Lower leg skin (tissue), 4 donors: ENCODE data around the gene TPRG1L. TPM values are rescaled to one million over a fixed set of nuclear protein-coding genes. Genes with fewer than 3 reads are reported as not detected.

Experiments used
- DNase-seq, 2 donors: peaks; one replicate each; pipeline ENCODE4 v3.0.0-alpha.2; 2019; ENCODE audit warnings: low spot score in 2 of 2
- H3K4me3 ChIP-seq: fragments of 200-600 bp; sonication (generic); 2 replicates; pipeline ENCODE4 v1.5.1; 2017; ENCODE audit warnings: mild to moderate bottlenecking, low read depth; ENCODE audit not compliant: poor library complexity, severe bottlenecking
- POLR2A ChIP-seq, 2 donors: fragments of 450-650 bp; IDR thresholded peaks; one replicate each; pipeline ENCODE4 v1.6.1; 2016 to 2017; ENCODE audit warnings: antibody characterized with exemption in 2 of 2, mild to moderate bottlenecking in 1 of 2, moderate library complexity in 1 of 2
- WGBS, 2 donors: methylation state at CpG; one replicate each; pipeline ENCODE4 v1.1.5; 2018; 5-methylcytosine and 5-hydroxymethylcytosine counted together
- intact Hi-C: fragments of 100-400 bp; cut with DNase I; formaldehyde crosslinking; loops from one replicate; pipeline ENCODE4 v1.15.0; 2023; ENCODE audit warnings: low total_unique reads
- total RNA-seq, 4 donors: library from RNA; depleted of rRNA; stranded (reverse); fragments of >200 nt; gene quantifications; one replicate each; pipeline ENCODE4 v1.1.0, GENCODE V29; 2016
- TF ChIP-seq, protein P1 (sequence below), 3 donors: fragments of 450-650 bp; IDR thresholded peaks; one replicate each; pipeline ENCODE4 v1.5.1; 2016; ENCODE audit warnings: antibody characterized with exemption in 3 of 3, mild to moderate bottlenecking in 3 of 3, moderate library complexity in 2 of 3

The TPRG1L gene
- total RNA-seq, 4 donors from 2014 or later: 44.1 to 54.3 (median 52.2) TPM

DNA sequence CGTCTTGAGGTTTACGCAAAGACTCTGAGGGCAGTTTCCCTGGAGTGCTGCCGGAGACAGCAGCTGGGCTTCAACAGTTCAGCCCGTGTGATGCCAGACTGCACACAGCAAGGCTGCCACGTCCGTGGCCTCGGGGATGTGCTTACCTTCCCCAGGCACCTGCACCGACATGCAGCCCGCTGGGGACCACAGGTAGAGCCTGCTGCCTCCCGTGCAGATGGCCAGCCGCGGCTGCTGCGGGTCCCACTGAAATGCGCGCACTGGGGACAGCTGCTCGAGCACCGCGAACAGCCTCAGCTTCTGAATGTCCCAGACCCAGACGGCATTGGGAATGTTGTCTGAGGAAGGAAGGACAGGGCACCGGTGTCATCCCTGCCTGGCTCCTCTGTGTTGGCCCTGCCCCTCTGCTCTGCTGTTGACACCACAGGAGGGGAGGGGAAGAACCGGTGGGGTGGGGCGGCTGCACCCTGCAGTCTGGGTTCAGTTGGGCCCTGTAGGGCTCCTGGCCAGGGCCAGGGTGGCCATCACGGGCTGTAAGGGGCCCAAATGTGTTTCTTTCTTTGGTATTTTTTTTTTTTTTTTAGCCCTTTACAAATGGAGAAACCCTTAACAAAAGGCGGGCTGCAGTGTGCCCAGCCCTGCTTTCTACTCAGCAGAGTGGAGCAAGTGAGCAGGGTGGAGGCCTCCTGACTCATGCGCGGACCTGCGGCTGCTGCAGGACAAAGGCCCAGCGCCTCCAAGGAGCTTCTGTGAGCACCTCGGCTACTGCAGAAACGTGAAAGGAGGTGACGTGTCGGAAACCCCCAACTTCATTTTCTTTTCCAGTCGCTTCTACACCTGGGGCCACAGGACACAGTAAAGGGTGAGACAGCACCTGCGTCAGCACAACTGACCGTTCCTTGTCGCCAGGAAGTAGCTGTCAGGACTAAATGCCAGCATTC lies 6.8 kb downstream of the TPRG1L start:
- DNase-seq: no peak
- intact Hi-C loops: no loop called here
- 87% methylated on average over 21 to 36 of the region's 36 CpGs for WGBS, 2 donors
- TF ChIP-seq, protein P1, sequence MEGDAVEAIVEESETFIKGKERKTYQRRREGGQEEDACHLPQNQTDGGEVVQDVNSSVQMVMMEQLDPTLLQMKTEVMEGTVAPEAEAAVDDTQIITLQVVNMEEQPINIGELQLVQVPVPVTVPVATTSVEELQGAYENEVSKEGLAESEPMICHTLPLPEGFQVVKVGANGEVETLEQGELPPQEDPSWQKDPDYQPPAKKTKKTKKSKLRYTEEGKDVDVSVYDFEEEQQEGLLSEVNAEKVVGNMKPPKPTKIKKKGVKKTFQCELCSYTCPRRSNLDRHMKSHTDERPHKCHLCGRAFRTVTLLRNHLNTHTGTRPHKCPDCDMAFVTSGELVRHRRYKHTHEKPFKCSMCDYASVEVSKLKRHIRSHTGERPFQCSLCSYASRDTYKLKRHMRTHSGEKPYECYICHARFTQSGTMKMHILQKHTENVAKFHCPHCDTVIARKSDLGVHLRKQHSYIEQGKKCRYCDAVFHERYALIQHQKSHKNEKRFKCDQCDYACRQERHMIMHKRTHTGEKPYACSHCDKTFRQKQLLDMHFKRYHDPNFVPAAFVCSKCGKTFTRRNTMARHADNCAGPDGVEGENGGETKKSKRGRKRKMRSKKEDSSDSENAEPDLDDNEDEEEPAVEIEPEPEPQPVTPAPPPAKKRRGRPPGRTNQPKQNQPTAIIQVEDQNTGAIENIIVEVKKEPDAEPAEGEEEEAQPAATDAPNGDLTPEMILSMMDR (IDR thresholded peaks at IDR 0.05): no peak
- TF ChIP-seq POLR2A (IDR thresholded peaks at IDR 0.05): no peak
- H3K4me3 ChIP-seq: no peak overlapping the region

DNA sequence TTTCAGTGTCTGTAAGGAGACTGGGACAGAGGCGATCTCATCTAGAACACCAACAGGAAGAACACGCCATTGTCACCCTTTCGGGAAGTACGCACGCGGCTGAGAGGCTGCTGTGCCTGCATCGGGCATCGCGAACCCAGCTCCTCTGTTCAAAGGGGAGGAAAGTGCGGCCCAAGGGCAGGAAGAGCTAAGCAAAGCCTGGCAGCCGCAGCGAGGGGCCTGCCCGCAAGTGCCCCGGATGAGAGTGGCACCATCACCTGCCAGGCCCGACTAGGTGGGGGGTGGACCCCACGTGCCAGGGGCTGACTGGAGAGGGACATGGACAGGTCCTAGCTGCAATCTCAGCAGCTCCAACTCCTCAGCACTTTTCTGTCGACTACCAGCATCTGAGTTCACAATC lies 7.5 kb downstream of the TPRG1L start:
- 90 to 94% methylated on average over 17 of the region's 17 CpGs for WGBS, 2 donors
- DNase-seq: no peak
- TF ChIP-seq POLR2A (IDR thresholded peaks at IDR 0.05): no peak
- TF ChIP-seq, protein P1 (IDR thresholded peaks at IDR 0.05): no peak
- H3K4me3 ChIP-seq: no peak overlapping the region
- intact Hi-C loops: no loop called here

DNA sequence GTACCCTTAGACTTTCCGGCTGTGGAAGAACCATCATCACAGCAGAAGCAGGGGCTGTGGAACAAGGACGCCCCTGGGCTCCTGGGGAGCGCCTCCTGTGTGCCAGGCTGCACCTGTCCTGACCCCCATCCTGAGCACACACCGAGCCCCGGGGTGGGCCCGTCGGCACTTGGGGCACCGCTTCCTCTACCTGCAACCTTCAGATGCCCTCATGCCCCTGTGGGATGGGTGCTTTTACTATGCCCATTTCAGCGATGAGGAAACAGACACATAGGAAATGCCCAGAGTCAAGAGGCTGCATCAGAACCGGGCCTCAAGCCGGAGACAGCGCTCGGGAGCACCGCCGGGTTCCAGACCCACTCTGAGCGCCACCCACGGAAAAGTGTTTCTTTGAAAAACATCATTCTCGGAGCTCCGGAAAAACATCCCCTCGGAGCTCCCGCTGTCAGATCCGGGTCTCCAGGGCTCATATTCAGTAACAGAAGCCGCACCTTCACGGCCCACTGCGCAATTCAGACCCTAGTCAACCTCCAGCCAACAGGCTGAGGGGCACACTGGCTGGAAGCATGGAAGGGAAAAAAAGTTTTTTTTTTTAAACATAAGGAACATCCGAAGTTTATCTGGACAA lies 8.0 kb downstream of the TPRG1L start:
- intact Hi-C loops: no loop called here
- TF ChIP-seq POLR2A (IDR thresholded peaks at IDR 0.05): no peak
- TF ChIP-seq, protein P1 (IDR thresholded peaks at IDR 0.05): no peak
- H3K4me3 ChIP-seq: no peak overlapping the region
- no peak for DNase-seq
- 94 to 95% methylated on average over 25 to 26 of the region's 26 CpGs for WGBS, 2 donors

DNA sequence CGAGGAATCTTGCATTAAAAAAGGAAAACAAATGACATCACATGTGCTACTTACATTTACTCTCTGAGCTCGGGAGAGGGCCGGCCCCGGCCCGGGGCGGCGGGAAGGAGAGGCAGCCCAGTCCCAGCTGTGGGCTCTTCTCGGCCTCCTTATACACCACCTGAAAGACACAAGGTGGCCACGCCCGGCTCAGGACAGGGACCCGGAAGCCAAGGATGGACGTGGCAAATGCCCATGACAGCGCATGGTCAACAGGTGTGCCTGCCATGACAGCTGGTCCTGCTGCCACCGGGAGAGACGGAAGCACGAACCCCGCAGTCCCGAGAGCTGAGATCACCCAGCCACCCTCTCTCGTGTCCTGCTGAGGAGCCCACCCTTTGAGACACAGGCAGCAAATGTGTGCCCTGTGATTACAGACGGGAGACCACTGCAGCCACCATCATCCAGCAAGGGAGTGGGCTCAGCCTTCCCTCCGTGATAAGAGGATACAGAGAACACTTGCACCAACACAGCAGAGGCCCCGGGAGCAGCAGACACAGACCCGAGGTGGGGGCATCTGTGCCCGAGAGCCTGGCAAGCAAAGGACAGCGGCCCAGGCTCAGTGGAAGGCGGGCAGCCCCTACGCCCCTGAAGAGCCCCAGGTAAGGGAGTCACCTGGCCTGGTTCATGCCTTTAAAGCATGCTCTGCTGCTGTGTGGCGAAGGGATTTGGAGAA lies 8.7 kb downstream of the TPRG1L start:
- TF ChIP-seq, protein P1 (IDR thresholded peaks at IDR 0.05): no peak
- TF ChIP-seq POLR2A (IDR thresholded peaks at IDR 0.05): no peak
- no peak for DNase-seq
- intact Hi-C loops: no loop called here
- H3K4me3 ChIP-seq: no peak overlapping the region
- 92 to 94% methylated on average over 28 of the region's 28 CpGs for WGBS, 2 donors

DNA sequence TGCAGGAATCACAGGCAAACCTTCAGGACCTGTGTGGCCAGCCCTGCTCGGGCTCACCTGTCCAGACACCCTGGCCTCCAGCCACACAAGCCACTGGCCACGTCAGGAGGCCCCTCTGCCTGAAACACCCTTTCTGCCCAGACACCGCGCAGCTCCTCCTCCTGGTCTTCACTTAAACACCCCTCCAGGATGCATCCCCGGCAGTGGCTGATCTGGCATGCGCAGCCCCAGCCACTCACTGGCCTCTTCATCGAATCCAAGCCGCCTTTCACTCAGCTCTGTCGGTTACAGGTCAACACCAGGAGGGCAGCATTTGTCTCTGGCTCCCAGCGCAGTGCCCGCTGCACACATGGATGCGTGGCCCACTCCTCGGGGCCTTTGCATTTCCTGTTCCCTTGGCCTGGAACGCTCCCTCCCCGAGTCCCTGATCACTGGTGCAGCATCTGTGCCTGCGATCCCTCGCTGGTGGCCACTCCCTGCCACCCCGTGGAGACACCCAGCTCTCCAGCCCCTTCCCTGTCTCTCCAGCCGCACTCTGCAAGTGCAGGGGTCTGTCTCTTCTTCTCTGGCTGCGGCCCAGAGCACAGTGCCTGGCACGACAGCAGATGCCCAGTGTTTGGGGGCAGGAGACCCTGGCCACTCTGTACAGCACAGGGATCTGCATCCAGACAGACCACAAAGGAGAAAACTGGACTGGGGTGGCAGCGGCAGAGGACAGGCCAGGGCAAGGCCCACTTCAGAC lies 9.4 kb downstream of the TPRG1L start:
- WGBS, 2 donors: 94% methylated on average over 22 of the region's 22 CpGs
- TF ChIP-seq, protein P1 (IDR thresholded peaks at IDR 0.05): no peak
- no peak for TF ChIP-seq POLR2A (IDR thresholded peaks at IDR 0.05)
- no peak for DNase-seq
- H3K4me3 ChIP-seq: no peak overlapping the region
- intact Hi-C loops: no loop called here
